ENCODE results near the gene DOK7. TPM values are rescaled to one million over a fixed set of nuclear protein-coding genes. Genes with fewer than 3 reads are reported as not detected.

DOK7 gene
- total and polyA plus RNA-seq, 7 donors = 0.85 to 1.9 (median 1.2) TPM; not detected in 4

GRCh38 chr4:3437998-3438846, 24.9 kb upstream of the DOK7 start:
- intact Hi-C loops (cut with DNase I) = no loop called here
- Histone ChIP-seq H3K27ac (no peak overlapping the region), H3K4me3 (no peak overlapping the region), H3K9me3 (no peaks in the 10 kb centered on the region), H3K36me3 (no peaks in the 10 kb centered on the region), H3K27me3 (peaks cover 0 to 3% (median 0%) of the 10 kb centered on the region in 3 donors), H3K4me1 (peaks cover 0 to 4% (median 0%) of the 10 kb centered on the region in 4 donors)
- no peak for TF ChIP-seq EP300 (IDR thresholded peaks at IDR 0.05)
- TF ChIP-seq POLR2A (IDR thresholded peaks at IDR 0.05) = no peak
- no peak for DNase-seq
- 66 to 81% methylated on average over 28 of the region's 28 CpGs for WGBS, 2 donors

GRCh38 chr4:3438847-3439180, 24.3 kb upstream of the DOK7 start:
- Histone ChIP-seq H3K27ac (no peak overlapping the region), H3K4me1 (peaks cover 0 to 6% (median 0%) of the 10 kb centered on the region in 4 donors), H3K36me3 (no peaks in the 10 kb centered on the region), H3K4me3 (no peak overlapping the region), H3K9me3 (no peaks in the 10 kb centered on the region), H3K27me3 (peaks cover 0 to 3% (median 0%) of the 10 kb centered on the region in 3 donors)
- TF ChIP-seq POLR2A (IDR thresholded peaks at IDR 0.05) = no peak
- no peak for TF ChIP-seq EP300 (IDR thresholded peaks at IDR 0.05)
- no peak for TF ChIP-seq CTCF (IDR thresholded peaks at IDR 0.05)
- TF ChIP-seq POLR2AphosphoS5 (IDR thresholded peaks at IDR 0.05) = no peak
- intact Hi-C loops (cut with DNase I) = no loop called here
- no peak for DNase-seq
- 41 to 72% methylated on average over 10 of the region's 10 CpGs for whole genome bisulfite sequencing, 2 donors

GRCh38 chr4:3439391-3439790, 23.7 kb upstream of the DOK7 start:
- H3K36me3 ChIP-seq = no peaks in the 10 kb centered on the region
- DNase-seq = no peak
- TF ChIP-seq POLR2A (IDR thresholded peaks at IDR 0.05) (no peak), CTCF (IDR thresholded peaks at IDR 0.05) (no peak), POLR2AphosphoS5 (IDR thresholded peaks at IDR 0.05) (no peak), EP300 (IDR thresholded peaks at IDR 0.05) (no peak)
- no peak overlapping the region for H3K4me3 ChIP-seq
- H3K27ac ChIP-seq = no peak overlapping the region
- peaks cover 0 to 3% (median 0%) of the 10 kb centered on the region in 3 donors for H3K27me3 ChIP-seq
- WGBS, 2 donors = 73 to 84% methylated on average over 16 of the region's 16 CpGs
- no peaks in the 10 kb centered on the region for H3K9me3 ChIP-seq
- intact Hi-C loops (cut with DNase I) = no loop called here
- H3K4me1 ChIP-seq = peaks cover 0 to 6% (median 0%) of the 10 kb centered on the region in 4 donors

- peaks cover 0 to 3% (median 0%) of the 10 kb centered on the region in 3 donors for H3K27me3 ChIP-seq
- WGBS, 2 donors = 62 to 71% methylated on average over 7 of the region's 7 CpGs
- DNase-seq = no peak
- intact Hi-C loops (cut with DNase I) = loop anchor here (5.0 to 10.0 kb wide), 2 partner anchors 235 to 333 kb away; no protein-coding TSS in a partner anchor
- no peaks in the 10 kb centered on the region for H3K36me3 ChIP-seq
- H3K4me3 ChIP-seq = no peak overlapping the region
- TF ChIP-seq CTCF (IDR thresholded peaks at IDR 0.05) = no peak
- no peak for TF ChIP-seq EP300 (IDR thresholded peaks at IDR 0.05)
- TF ChIP-seq POLR2AphosphoS5 (IDR thresholded peaks at IDR 0.05) = no peak
- no peak for TF ChIP-seq POLR2A (IDR thresholded peaks at IDR 0.05)
- no peak overlapping the region for H3K27ac ChIP-seq
- H3K4me1 ChIP-seq = peaks cover 0 to 6% (median 0%) of the 10 kb centered on the region in 4 donors
- H3K9me3 ChIP-seq = no peaks in the 10 kb centered on the region
Observed at GRCh38 chr4:3440011-3440410, 23.1 kb upstream of the DOK7 start.

GRCh38 chr4:3440979-3441500, 22.1 kb upstream of the DOK7 start:
- H3K9me3 ChIP-seq = no peaks in the 10 kb centered on the region
- no peak overlapping the region for H3K27ac ChIP-seq
- intact Hi-C loops (cut with DNase I) = loop anchor here (5.0 to 10.0 kb wide), 2 partner anchors 236 to 334 kb away; no protein-coding TSS in a partner anchor
- WGBS, 2 donors = 42 to 74% methylated on average over 15 of the region's 15 CpGs
- no peak overlapping the region for H3K4me3 ChIP-seq
- TF ChIP-seq POLR2AphosphoS5 (IDR thresholded peaks at IDR 0.05) (no peak), POLR2A (IDR thresholded peaks at IDR 0.05) (no peak), CTCF (IDR thresholded peaks at IDR 0.05) (no peak), EP300 (IDR thresholded peaks at IDR 0.05) (no peak)
- peaks cover 0 to 6% (median 0%) of the 10 kb centered on the region in 4 donors for H3K4me1 ChIP-seq
- H3K36me3 ChIP-seq = no peaks in the 10 kb centered on the region
- H3K27me3 ChIP-seq = peaks cover 0 to 3% (median 0%) of the 10 kb centered on the region in 3 donors
- no peak for DNase-seq

All from sigmoid colon (tissue), 7 donors.